Measurements from ENCODE around the gene IQSEC1.

IQSEC1 gene

GRCh38 chr3:12946251-12946648, 127.0 kb downstream of the IQSEC1 start:
- DNase-seq: no peak
- Histone ChIP-seq H3K4me3 (ENCODE audit: insufficient read depth, low read depth, low read length, poor library complexity, severe bottlenecking) (no peak overlapping the region), H3K36me3 (ENCODE audit: control insufficient read depth, insufficient read depth, low read length) (peaks cover 23% of the 10 kb centered on the region), H3K27ac (ENCODE audit: insufficient read depth, low read length, poor library complexity, severe bottlenecking) (no peak overlapping the region), H3K27me3 (replicated peaks; ENCODE audit: control insufficient read depth, insufficient read depth, low read length, poor library complexity, severe bottlenecking) (no peaks in the 10 kb centered on the region), H3K9me3 (ENCODE audit: control insufficient read depth, low read length) (no peaks in the 10 kb centered on the region), H3K4me1 (ENCODE audit: control insufficient read depth, insufficient read depth, low read length, poor library complexity, severe bottlenecking) (peaks cover 15% of the 10 kb centered on the region)

GRCh38 chr3:12944849-12945248, 128.4 kb downstream of the IQSEC1 start:
- H3K9me3 ChIP-seq (ENCODE audit: control insufficient read depth, low read length): no peaks in the 10 kb centered on the region
- H3K27ac ChIP-seq (ENCODE audit: insufficient read depth, low read length, poor library complexity, severe bottlenecking): no peak overlapping the region
- no peak overlapping the region for H3K4me3 ChIP-seq (ENCODE audit: insufficient read depth, low read depth, low read length, poor library complexity, severe bottlenecking)
- peaks cover 35% of the 10 kb centered on the region for H3K36me3 ChIP-seq (ENCODE audit: control insufficient read depth, insufficient read depth, low read length)
- no peak for DNase-seq
- H3K27me3 ChIP-seq (replicated peaks; ENCODE audit: control insufficient read depth, insufficient read depth, low read length, poor library complexity, severe bottlenecking): no peaks in the 10 kb centered on the region
- peaks cover 9% of the 10 kb centered on the region for H3K4me1 ChIP-seq (ENCODE audit: control insufficient read depth, insufficient read depth, low read length, poor library complexity, severe bottlenecking)

GRCh38 chr3:12944413-12944812, 128.8 kb downstream of the IQSEC1 start:
- Histone ChIP-seq H3K4me1 (ENCODE audit: control insufficient read depth, insufficient read depth, low read length, poor library complexity, severe bottlenecking) (peaks cover 5% of the 10 kb centered on the region), H3K36me3 (ENCODE audit: control insufficient read depth, insufficient read depth, low read length) (peaks cover 40% of the 10 kb centered on the region), H3K27ac (ENCODE audit: insufficient read depth, low read length, poor library complexity, severe bottlenecking) (no peak overlapping the region), H3K9me3 (ENCODE audit: control insufficient read depth, low read length) (no peaks in the 10 kb centered on the region), H3K4me3 (ENCODE audit: insufficient read depth, low read depth, low read length, poor library complexity, severe bottlenecking) (no peak overlapping the region), H3K27me3 (replicated peaks; ENCODE audit: control insufficient read depth, insufficient read depth, low read length, poor library complexity, severe bottlenecking) (no peaks in the 10 kb centered on the region)
- no peak for DNase-seq

- H3K9me3 ChIP-seq (ENCODE audit: control insufficient read depth, low read length): no peaks in the 10 kb centered on the region
- no peaks in the 10 kb centered on the region for H3K27me3 ChIP-seq (replicated peaks; ENCODE audit: control insufficient read depth, insufficient read depth, low read length, poor library complexity, severe bottlenecking)
- no peak overlapping the region for H3K27ac ChIP-seq (ENCODE audit: insufficient read depth, low read length, poor library complexity, severe bottlenecking)
- no peaks in the 10 kb centered on the region for H3K4me1 ChIP-seq (ENCODE audit: control insufficient read depth, insufficient read depth, low read length, poor library complexity, severe bottlenecking)
- H3K36me3 ChIP-seq (ENCODE audit: control insufficient read depth, insufficient read depth, low read length): peaks cover 49% of the 10 kb centered on the region
- no peak overlapping the region for H3K4me3 ChIP-seq (ENCODE audit: insufficient read depth, low read depth, low read length, poor library complexity, severe bottlenecking)
- no peak for DNase-seq
Measured at GRCh38 chr3:12943124-12944021, 129.9 kb downstream of the IQSEC1 start.

GRCh38 chr3:12941495-12942023, 131.7 kb downstream of the IQSEC1 start:
- Histone ChIP-seq H3K36me3 (ENCODE audit: control insufficient read depth, insufficient read depth, low read length) (peaks cover 63% of the 10 kb centered on the region), H3K27ac (ENCODE audit: insufficient read depth, low read length, poor library complexity, severe bottlenecking) (no peak overlapping the region), H3K4me3 (ENCODE audit: insufficient read depth, low read depth, low read length, poor library complexity, severe bottlenecking) (no peak overlapping the region), H3K4me1 (ENCODE audit: control insufficient read depth, insufficient read depth, low read length, poor library complexity, severe bottlenecking) (no peaks in the 10 kb centered on the region), H3K27me3 (replicated peaks; ENCODE audit: control insufficient read depth, insufficient read depth, low read length, poor library complexity, severe bottlenecking) (no peaks in the 10 kb centered on the region), H3K9me3 (ENCODE audit: control insufficient read depth, low read length) (no peaks in the 10 kb centered on the region)
- DNase-seq: no peak

GRCh38 chr3:12940854-12941253, 132.4 kb downstream of the IQSEC1 start:
- peaks cover 63% of the 10 kb centered on the region for H3K36me3 ChIP-seq (ENCODE audit: control insufficient read depth, insufficient read depth, low read length)
- no peak for DNase-seq
- no peaks in the 10 kb centered on the region for H3K27me3 ChIP-seq (replicated peaks; ENCODE audit: control insufficient read depth, insufficient read depth, low read length, poor library complexity, severe bottlenecking)
- no peaks in the 10 kb centered on the region for H3K4me1 ChIP-seq (ENCODE audit: control insufficient read depth, insufficient read depth, low read length, poor library complexity, severe bottlenecking)
- H3K4me3 ChIP-seq (ENCODE audit: insufficient read depth, low read depth, low read length, poor library complexity, severe bottlenecking): no peak overlapping the region
- H3K9me3 ChIP-seq (ENCODE audit: control insufficient read depth, low read length): no peaks in the 10 kb centered on the region
- H3K27ac ChIP-seq (ENCODE audit: insufficient read depth, low read length, poor library complexity, severe bottlenecking): no peak overlapping the region

GRCh38 chr3:12939137-12939536, 134.1 kb downstream of the IQSEC1 start:
- Histone ChIP-seq H3K27me3 (replicated peaks; ENCODE audit: control insufficient read depth, insufficient read depth, low read length, poor library complexity, severe bottlenecking) (no peaks in the 10 kb centered on the region), H3K9me3 (ENCODE audit: control insufficient read depth, low read length) (no peaks in the 10 kb centered on the region), H3K4me3 (ENCODE audit: insufficient read depth, low read depth, low read length, poor library complexity, severe bottlenecking) (no peak overlapping the region), H3K4me1 (ENCODE audit: control insufficient read depth, insufficient read depth, low read length, poor library complexity, severe bottlenecking) (no peaks in the 10 kb centered on the region), H3K27ac (ENCODE audit: insufficient read depth, low read length, poor library complexity, severe bottlenecking) (no peak overlapping the region), H3K36me3 (ENCODE audit: control insufficient read depth, insufficient read depth, low read length) (peaks cover 79% of the 10 kb centered on the region)
- DNase-seq: no peak

- Histone ChIP-seq H3K9me3 (ENCODE audit: control insufficient read depth, low read length) (no peaks in the 10 kb centered on the region), H3K4me3 (ENCODE audit: insufficient read depth, low read depth, low read length, poor library complexity, severe bottlenecking) (no peak overlapping the region), H3K36me3 (ENCODE audit: control insufficient read depth, insufficient read depth, low read length) (peaks cover 83% of the 10 kb centered on the region), H3K27ac (ENCODE audit: insufficient read depth, low read length, poor library complexity, severe bottlenecking) (no peak overlapping the region), H3K27me3 (replicated peaks; ENCODE audit: control insufficient read depth, insufficient read depth, low read length, poor library complexity, severe bottlenecking) (no peaks in the 10 kb centered on the region), H3K4me1 (ENCODE audit: control insufficient read depth, insufficient read depth, low read length, poor library complexity, severe bottlenecking) (no peaks in the 10 kb centered on the region)
- no peak for DNase-seq
Measured at GRCh38 chr3:12938258-12938711, 134.9 kb downstream of the IQSEC1 start.

- no peaks in the 10 kb centered on the region for H3K27me3 ChIP-seq (replicated peaks; ENCODE audit: control insufficient read depth, insufficient read depth, low read length, poor library complexity, severe bottlenecking)
- H3K9me3 ChIP-seq (ENCODE audit: control insufficient read depth, low read length): no peaks in the 10 kb centered on the region
- no peak overlapping the region for H3K27ac ChIP-seq (ENCODE audit: insufficient read depth, low read length, poor library complexity, severe bottlenecking)
- H3K4me3 ChIP-seq (ENCODE audit: insufficient read depth, low read depth, low read length, poor library complexity, severe bottlenecking): no peak overlapping the region
- H3K36me3 ChIP-seq (ENCODE audit: control insufficient read depth, insufficient read depth, low read length): peaks cover 93% of the 10 kb centered on the region
- no peak for DNase-seq
- H3K4me1 ChIP-seq (ENCODE audit: control insufficient read depth, insufficient read depth, low read length, poor library complexity, severe bottlenecking): no peaks in the 10 kb centered on the region
Measured at GRCh38 chr3:12935861-12936830, 137.1 kb downstream of the IQSEC1 start.
